DMS79 (cell line): Measurements from ENCODE around the gene MALL.
"Not testable (repeated sequence)": the region's sequence is repeated elsewhere in the genome, so short reads cannot be mapped to it uniquely, and the experiment has no call there.

Experiments
- DNase-seq: peaks from one replicate; lab custom pipeline; 2025; lab: John Stamatoyannopoulos, UW

MALL gene

DNA sequence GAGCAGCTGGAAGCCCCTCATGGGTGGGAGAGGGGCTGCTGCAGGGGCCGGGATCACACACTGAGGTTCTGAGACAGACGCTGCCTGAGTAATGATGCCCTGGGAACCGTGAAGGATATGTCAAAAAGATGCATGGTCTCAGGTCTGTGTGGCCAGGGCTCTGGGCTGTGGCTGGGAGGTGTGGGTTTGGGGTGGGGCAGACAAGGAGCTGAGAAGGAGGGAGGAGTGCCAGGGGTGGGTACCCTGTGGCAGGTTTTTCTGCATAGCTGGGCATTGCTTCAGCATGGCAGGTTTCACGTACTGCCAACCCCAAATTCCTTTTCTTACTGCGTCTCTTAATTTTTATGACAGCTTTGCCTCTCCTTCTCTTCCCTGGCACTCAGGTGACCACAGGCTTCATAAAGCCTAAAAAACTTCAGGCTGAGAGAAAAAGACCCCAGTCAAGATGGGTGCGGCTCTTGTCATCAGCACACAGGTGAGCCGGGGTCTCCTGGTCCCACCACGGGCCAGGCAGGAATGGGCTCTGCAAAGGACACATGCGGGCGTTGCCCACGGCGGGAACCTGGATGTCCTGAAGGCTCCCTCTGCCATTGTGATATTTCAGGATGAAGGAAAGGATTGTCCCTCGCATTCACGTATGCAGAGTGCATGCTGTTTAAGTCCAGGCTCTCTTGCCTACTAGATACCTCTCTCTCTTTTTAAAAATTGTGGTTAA, 18.0 kb downstream of the MALL start:
- no peak for DNase-seq

DNA sequence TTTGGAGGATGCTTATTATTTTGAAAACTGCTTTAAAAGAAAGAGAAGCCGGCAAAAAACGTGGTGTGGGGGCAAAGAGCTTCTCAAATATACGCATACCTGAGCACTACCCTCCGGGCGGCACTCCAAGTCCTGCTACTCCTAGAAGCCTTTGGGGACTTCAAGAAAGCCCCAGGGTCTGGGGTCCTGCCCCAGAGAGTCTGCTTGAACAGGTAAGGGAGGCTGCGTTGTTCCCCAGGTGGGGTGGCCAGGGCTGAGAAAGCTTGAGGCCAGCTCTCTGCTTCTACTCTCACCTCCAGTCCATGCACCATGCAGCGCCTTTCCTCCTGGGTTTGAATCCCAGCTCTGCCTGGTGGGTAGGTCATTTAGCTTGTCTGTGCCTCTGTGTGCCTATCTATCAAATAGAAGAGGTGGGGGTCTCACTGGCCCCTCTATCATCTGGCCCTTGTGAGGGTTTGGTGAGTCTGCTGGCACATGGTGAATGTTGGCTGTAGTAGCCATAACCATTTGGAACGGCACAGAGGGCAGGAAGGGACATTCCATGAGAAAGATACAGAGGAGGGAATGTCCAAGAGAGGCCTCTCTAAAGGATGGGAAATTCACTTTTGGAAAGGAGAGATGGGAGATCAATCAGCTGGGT, 19.5 kb downstream of the MALL start:
- DNase-seq, result no peak

GRCh38 chr2:110094884-110095534, 20.6 kb downstream of the MALL start:
- DNase-seq, result not testable (repeated sequence)

GRCh38 chr2:110093924-110094323, 21.7 kb downstream of the MALL start:
- DNase-seq, result not testable (repeated sequence)

GRCh38 chr2:110090164-110090563, 25.5 kb downstream of the MALL start:
- not testable (repeated sequence) for DNase-seq

GRCh38 chr2:110083757-110084156, 31.9 kb downstream of the MALL start:
- DNase-seq, result not testable (repeated sequence)

DNA sequence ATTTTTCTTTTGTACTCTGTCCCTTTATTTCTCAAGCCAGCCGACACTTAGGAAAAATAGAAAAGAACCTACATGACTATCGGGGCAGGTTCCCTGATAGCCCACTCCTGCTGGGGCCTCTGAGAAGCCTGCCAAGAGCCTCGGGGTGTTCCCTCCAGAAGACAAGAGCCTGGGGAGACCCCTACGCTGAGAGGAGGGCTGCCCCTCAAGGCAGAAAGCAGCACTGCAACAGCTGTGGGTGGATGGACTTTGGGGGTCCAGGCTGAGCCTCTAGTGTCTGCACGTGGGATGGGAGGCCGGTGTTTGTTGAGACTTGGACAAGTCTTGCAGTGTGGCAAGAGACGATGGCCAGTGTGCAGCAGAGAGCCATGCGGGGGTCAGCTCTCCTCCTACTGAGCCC, 32.5 kb downstream of the MALL start:
- DNase-seq, result not testable (repeated sequence)

- DNase-seq, result not testable (repeated sequence)
These were observed 37.5 kb downstream of the MALL start for GRCh38 chr2:110078104-110078503.

GRCh38 chr2:110075896-110076295, 39.7 kb downstream of the MALL start:
- DNase-seq, result not testable (repeated sequence)

- not testable (repeated sequence) for DNase-seq
These were observed 45.8 kb downstream of the MALL start for GRCh38 chr2:110069869-110070268.

GRCh38 chr2:110068153-110068552, 47.5 kb downstream of the MALL start:
- DNase-seq, result not testable (repeated sequence)

DNA sequence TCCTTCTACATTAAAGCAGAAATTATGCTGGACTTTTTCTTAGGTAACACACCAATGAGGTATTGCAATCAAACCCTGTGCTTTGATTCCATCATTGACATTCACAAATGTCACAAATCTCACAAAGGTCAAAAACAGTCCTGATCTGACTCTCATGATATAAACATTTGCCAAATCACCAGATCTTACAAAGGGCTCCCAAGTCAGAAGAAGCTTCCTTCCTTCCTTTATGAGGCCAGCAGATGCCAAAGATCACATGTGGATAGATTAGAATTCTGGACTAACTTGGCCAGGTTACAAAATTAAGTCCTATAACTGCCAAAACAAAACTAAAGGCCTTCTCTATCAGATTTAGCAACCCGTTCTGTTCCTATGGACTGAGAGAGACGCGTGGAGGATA, 53.3 kb downstream of the MALL start:
- DNase-seq, result not testable (repeated sequence)

GRCh38 chr2:110060550-110060949, 55.1 kb downstream of the MALL start:
- DNase-seq, result not testable (repeated sequence)

DNA sequence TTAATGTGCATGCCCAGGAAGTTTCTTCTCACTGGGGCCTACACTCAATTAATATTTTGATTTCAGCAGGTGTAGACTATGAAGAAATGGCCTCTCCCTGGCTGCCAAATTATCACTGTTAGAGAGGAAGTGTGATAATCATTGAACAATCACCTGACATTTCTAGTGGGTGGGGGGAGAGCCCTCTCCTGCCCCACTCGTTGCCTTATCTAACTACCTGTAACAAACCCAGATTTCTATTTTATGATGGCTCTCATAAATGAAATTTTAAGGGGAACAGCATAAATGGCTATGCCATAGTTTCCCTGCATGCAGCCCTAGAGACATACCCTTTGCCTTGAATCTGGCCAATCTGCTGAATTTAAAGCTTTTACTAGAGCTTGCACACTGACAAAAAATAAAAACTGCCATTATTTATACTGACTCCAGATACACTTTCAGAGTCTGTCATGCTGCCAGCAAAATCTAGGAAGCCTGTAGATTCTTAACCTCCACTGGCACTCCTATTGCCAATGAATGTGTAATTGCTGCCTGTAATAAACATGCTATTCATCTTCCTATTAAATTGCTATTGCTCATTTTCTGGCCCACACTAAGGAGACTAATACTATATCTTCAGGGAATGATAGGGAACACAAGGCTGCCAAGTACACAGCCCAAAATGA, 55.8 kb downstream of the MALL start:
- not testable (repeated sequence) for DNase-seq

DNA sequence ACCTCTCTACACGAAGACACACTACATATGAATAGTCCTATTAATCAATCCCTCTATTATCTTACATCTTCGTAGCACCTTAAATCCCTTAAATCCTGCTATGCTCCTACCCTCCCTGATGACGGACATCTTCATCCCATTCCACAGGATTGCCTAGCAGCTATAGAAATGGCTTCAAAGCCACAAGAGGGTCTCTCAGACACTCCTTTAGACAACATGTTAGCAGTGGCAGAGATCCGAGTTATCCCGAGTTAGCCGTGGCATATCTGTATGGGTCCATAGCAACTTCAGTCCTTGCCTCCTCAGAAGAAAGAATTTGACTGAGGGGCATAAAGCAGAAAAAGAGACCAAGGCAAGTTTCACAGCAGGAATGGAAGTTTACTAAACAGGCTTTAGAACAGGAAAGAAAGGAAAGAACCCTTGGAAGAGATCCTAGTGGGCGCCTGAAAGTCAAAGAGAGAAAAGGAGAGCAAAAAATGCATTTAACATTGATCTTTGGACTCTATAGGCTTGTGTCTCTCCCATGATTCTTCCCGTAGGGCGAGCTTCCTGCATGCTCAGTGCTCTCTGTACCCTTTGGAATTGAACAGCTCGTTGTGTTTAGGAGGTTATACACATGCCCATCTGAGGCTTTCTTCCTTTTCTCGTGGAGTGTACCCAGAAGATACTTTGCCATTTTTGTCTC, 56.5 kb downstream of the MALL start:
- not testable (repeated sequence) for DNase-seq

DNA sequence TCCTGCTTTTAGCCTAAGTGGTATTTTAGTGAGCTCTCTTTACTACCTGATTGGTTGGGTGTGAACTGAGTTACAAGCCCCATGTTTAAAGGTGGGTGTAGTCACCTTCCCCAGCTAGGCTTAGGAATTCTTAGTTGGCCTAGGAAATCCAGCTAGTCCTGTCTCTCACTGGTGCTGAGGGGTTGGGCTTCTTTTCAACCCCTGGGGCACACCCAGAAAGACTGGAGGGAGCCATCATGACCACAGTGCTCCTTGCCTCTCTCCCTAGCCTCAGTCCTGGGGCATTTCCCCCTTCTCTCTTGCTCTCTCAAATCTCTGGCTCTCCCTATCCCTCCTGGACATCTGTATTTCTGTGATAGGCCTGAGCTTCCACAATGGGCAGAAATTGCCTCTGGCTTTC, 57.6 kb downstream of the MALL start:
- DNase-seq, result not testable (repeated sequence)

GRCh38 chr2:110055819-110056408, 59.7 kb downstream of the MALL start:
- not testable (repeated sequence) for DNase-seq

- DNase-seq, result not testable (repeated sequence)
These were observed 60.9 kb downstream of the MALL start for GRCh38 chr2:110054521-110055407.

DNA sequence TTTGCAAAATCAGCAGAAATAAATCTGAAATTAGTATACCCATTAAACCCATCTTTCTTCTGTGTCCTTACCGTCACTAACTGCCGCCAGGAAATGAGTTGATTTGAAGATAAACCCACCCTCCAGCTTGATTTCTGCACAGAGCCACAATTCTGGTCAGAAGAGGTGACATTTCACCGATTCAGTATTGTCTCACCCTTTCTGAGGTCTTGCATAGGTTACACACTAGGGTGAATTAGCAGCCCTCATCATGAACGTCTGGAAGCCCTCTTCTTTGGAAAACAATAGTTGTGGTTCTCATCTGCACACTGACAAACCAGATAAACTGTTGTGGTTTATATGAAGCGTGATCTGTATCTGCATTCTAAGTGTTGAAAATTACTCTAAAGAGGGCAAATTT, 61.9 kb downstream of the MALL start:
- DNase-seq, result not testable (repeated sequence)

GRCh38 chr2:110052166-110052565, 63.5 kb downstream of the MALL start:
- DNase-seq, result not testable (repeated sequence)
